MM.1S (cell line): ENCODE results near the gene CCDC47.

Experiments used
- DNase-seq: peaks from one replicate; pipeline ENCODE4 v3.0.0-alpha.2; 2015
- H2AFZ ChIP-seq: fragments of 300-600 bp; sonication (generic); 2 replicates; pipeline ENCODE4 v1.6.0; 2016; ENCODE audit warnings: antibody characterized with exemption, low read length
- H3F3A ChIP-seq: fragments of 300-600 bp; sonication (generic); 2 replicates; pipeline ENCODE4 v1.6.1; 2016; ENCODE audit warnings: mild to moderate bottlenecking, antibody characterized with exemption, low read length, moderate library complexity, mixed read lengths; ENCODE audit not compliant: insufficient read depth
- H3K27ac ChIP-seq: fragments of 300-600 bp; sonication (generic); 2 replicates; pipeline ENCODE4 v1.5.1; 2016; ENCODE audit warnings: mild to moderate bottlenecking, low read length
- H3K27me3 ChIP-seq: fragments of 300-600 bp; sonication (generic); replicated peaks from 2 replicates; pipeline ENCODE4 v1.6.0; 2016; ENCODE audit warnings: low read length; ENCODE audit not compliant: insufficient read depth
- H3K36me3 ChIP-seq: fragments of 300-600 bp; sonication (generic); replicated peaks from 2 replicates; pipeline ENCODE4 v1.6.1; 2016; ENCODE audit warnings: mild to moderate bottlenecking, low read length, mixed read lengths; ENCODE audit not compliant: insufficient read depth
- H3K4me1 ChIP-seq: fragments of 300-600 bp; sonication (generic); 2 replicates; pipeline ENCODE4 v1.6.1; 2016; ENCODE audit warnings: low read length, mixed read lengths
- H3K4me2 ChIP-seq: fragments of 300-600 bp; sonication (generic); 2 replicates; pipeline ENCODE4 v1.6.0; 2016; ENCODE audit warnings: low read depth, low read length
- H3K4me3 ChIP-seq: fragments of 300-600 bp; sonication (generic); 2 replicates; pipeline ENCODE4 v1.5.1; 2016; ENCODE audit warnings: low read length, mixed read lengths
- H3K79me2 ChIP-seq: fragments of 300-600 bp; sonication (generic); 2 replicates; pipeline ENCODE4 v1.6.1; 2016; ENCODE audit warnings: mixed run types, low read length, mixed read lengths
- H3K9ac ChIP-seq: fragments of 300-600 bp; sonication (generic); 2 replicates; pipeline ENCODE4 v1.6.1; 2016; ENCODE audit warnings: low read length, mixed read lengths
- H3K9me2 ChIP-seq: fragments of 300-600 bp; sonication (generic); replicated peaks from 2 replicates; pipeline ENCODE4 v1.6.1; 2016; ENCODE audit warnings: mild to moderate bottlenecking, low read length, mixed read lengths; ENCODE audit not compliant: insufficient read depth
- H3K9me3 ChIP-seq: fragments of 300-600 bp; sonication (generic); replicated peaks from 2 replicates; pipeline ENCODE4 v1.6.1; 2016; ENCODE audit warnings: mild to moderate bottlenecking, low read length, mixed read lengths; ENCODE audit not compliant: insufficient read depth
- H4K20me1 ChIP-seq: fragments of 300-600 bp; sonication (generic); 2 replicates; pipeline ENCODE4 v1.6.1; 2016; ENCODE audit warnings: mild to moderate bottlenecking, low read length, moderate library complexity, mixed read lengths; ENCODE audit not compliant: insufficient read depth
- CTCF ChIP-seq: fragments of 300-600 bp; sonication (generic); IDR thresholded peaks from 2 replicates; pipeline ENCODE4 v1.5.1; 2016; ENCODE audit warnings: antibody characterized with exemption, low read length, mixed read lengths
- EZH2 ChIP-seq: fragments of 300-600 bp; sonication (generic); optimal IDR thresholded peaks from 2 replicates; pipeline ENCODE3; 2017; ENCODE audit warnings: low read depth, mild to moderate bottlenecking, antibody characterized with exemption, low read length, mixed read lengths
- EZH2phosphoT487 ChIP-seq: fragments of 300-600 bp; sonication (generic); IDR thresholded peaks from 2 replicates; pipeline ENCODE4 v1.6.1; 2018; ENCODE audit warnings: antibody characterized with exemption, low read length

CCDC47 gene

GRCh38 chr17:63701456-63701820 is 72.0 kb downstream of the CCDC47 start:
- no peak overlapping the region for H3K4me2 ChIP-seq
- no peaks in the 10 kb centered on the region for H3K36me3 ChIP-seq
- no peak for DNase-seq
- no peaks in the 10 kb centered on the region for H3F3A ChIP-seq
- no peaks in the 10 kb centered on the region for H4K20me1 ChIP-seq
- H2AFZ ChIP-seq: no peak overlapping the region
- H3K9ac ChIP-seq: no peak overlapping the region
- H3K4me1 ChIP-seq: peaks cover 5% of the 10 kb centered on the region
- TF ChIP-seq EZH2: no peak
- TF ChIP-seq EZH2phosphoT487: no peak
- TF ChIP-seq CTCF: no peak
- H3K79me2 ChIP-seq: no peaks in the 10 kb centered on the region
- H3K4me3 ChIP-seq: no peak overlapping the region
- H3K27ac ChIP-seq: no peak overlapping the region
- H3K9me3 ChIP-seq: no peaks in the 10 kb centered on the region
- no peaks in the 10 kb centered on the region for H3K27me3 ChIP-seq
- no peaks in the 10 kb centered on the region for H3K9me2 ChIP-seq

GRCh38 chr17:63700528-63701455 is 72.6 kb downstream of the CCDC47 start:
- Histone ChIP-seq H4K20me1 (no peaks in the 10 kb centered on the region), H3K4me1 (peaks cover 5% of the 10 kb centered on the region), H3K27me3 (no peaks in the 10 kb centered on the region), H3K9me2 (no peaks in the 10 kb centered on the region), H3K4me3 (no peak overlapping the region), H3K36me3 (no peaks in the 10 kb centered on the region), H3K9ac (no peak overlapping the region), H3K9me3 (no peaks in the 10 kb centered on the region), H2AFZ (no peak overlapping the region), H3K4me2 (peak overlapping the region; percentile 45; the same call in 1 of the 2 replicates), H3K79me2 (no peaks in the 10 kb centered on the region), H3K27ac (no peak overlapping the region), H3F3A (no peaks in the 10 kb centered on the region)
- DNase-seq: no peak
- TF ChIP-seq EZH2: no peak
- no peak for TF ChIP-seq EZH2phosphoT487
- no peak for TF ChIP-seq CTCF

GRCh38 chr17:63699638-63700527 is 73.5 kb downstream of the CCDC47 start, which contains the start of gene LIMD2:
Gene LIMD2, minus strand, starts transcription at chr17:63700125. Its CDS starts 827 bp downstream, at chr17:63699298.
- no peak for TF ChIP-seq CTCF
- no peak for TF ChIP-seq EZH2phosphoT487
- TF ChIP-seq EZH2: no peak
- Histone ChIP-seq H3K79me2 (no peaks in the 10 kb centered on the region), H3K27me3 (no peaks in the 10 kb centered on the region), H3K36me3 (no peaks in the 10 kb centered on the region), H3K9me2 (no peaks in the 10 kb centered on the region), H3K4me3 (peak within 1 kb of the TSS; percentile 56), H2AFZ (0 out of 2 replicates have a peak within 1 kb of the TSS, but pooled peaks have one; percentile 42), H3K4me1 (peaks cover 5% of the 10 kb centered on the region), H3K9ac (no peak within 1 kb of the TSS), H3K27ac (no peak within 1 kb of the TSS), H3F3A (no peaks in the 10 kb centered on the region), H3K9me3 (no peaks in the 10 kb centered on the region), H3K4me2 (peak within 1 kb of the TSS; percentile 71), H4K20me1 (no peaks in the 10 kb centered on the region)
- no peak for DNase-seq
